ENCODE data around the gene NPTXR.

Gene NPTXR

GRCh38 chr22:38835888-38836301 lies 7.9 kb downstream of the NPTXR start:
- TF ChIP-seq, protein P1, sequence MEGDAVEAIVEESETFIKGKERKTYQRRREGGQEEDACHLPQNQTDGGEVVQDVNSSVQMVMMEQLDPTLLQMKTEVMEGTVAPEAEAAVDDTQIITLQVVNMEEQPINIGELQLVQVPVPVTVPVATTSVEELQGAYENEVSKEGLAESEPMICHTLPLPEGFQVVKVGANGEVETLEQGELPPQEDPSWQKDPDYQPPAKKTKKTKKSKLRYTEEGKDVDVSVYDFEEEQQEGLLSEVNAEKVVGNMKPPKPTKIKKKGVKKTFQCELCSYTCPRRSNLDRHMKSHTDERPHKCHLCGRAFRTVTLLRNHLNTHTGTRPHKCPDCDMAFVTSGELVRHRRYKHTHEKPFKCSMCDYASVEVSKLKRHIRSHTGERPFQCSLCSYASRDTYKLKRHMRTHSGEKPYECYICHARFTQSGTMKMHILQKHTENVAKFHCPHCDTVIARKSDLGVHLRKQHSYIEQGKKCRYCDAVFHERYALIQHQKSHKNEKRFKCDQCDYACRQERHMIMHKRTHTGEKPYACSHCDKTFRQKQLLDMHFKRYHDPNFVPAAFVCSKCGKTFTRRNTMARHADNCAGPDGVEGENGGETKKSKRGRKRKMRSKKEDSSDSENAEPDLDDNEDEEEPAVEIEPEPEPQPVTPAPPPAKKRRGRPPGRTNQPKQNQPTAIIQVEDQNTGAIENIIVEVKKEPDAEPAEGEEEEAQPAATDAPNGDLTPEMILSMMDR (IDR thresholded peaks at IDR 0.05; ENCODE audit: borderline replicate concordance, insufficient read depth, low read depth, low read length), result no peak

DNA sequence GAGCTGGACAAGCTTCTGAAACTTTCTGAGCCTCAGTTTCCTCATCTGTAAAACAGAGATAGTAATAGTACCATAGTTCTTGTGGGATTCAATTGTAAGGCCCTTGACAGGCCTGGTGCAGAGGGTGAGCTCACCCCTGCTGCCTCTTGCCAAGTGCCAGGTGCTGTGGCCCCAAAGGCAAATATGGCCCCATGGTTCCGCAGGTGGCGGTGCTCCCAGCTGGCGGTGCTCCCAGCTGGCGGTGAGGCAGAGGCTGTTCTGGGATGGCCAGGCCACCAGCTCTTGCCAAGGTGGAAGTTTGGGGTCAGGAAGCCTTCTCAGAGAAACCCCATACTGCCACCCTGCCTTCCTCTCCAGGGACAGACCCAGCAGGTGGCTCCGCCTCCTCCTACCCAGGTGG lies 8.8 kb downstream of the NPTXR start:
- H3K4me3 ChIP-seq (ENCODE audit: low read depth, low read length), result no peak overlapping the region
- TF ChIP-seq, protein P1 (IDR thresholded peaks at IDR 0.05; ENCODE audit: borderline replicate concordance, insufficient read depth, low read depth, low read length), result no peak

More at GRCh38 chr22:38835888-38836301, 7.9 kb downstream of the NPTXR start:
- H3K4me3 ChIP-seq (ENCODE audit: low read depth, low read length), result no peak overlapping the region

GRCh38 chr22:38834215-38834953 lies 9.4 kb downstream of the NPTXR start:
- H3K4me3 ChIP-seq (ENCODE audit: low read depth, low read length), result no peak overlapping the region
- TF ChIP-seq, protein P1 (IDR thresholded peaks at IDR 0.05; ENCODE audit: borderline replicate concordance, insufficient read depth, low read depth, low read length), result no peak

DNA sequence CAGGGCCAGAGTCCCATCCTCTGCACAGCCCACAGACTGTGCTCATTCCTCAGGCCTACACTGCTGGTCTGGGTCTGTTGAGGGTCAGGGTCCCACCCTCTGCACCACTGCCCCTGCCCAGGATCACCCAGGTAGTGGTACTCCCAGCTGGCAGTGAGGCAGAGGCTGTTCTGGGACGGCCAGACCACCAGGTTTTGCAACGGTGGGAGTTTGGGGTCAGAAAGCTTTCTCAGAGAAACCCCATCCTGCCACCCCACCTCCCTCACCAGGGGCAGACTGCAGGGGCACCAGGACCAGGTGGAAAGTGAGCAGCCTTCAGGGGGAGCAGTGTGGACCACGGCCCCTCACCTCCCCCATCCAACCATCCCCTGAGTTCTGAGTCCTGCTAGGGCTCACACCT lies 10.8 kb downstream of the NPTXR start:
- TF ChIP-seq, protein P1 (IDR thresholded peaks at IDR 0.05; ENCODE audit: borderline replicate concordance, insufficient read depth, low read depth, low read length), result no peak
- no peak overlapping the region for H3K4me3 ChIP-seq (ENCODE audit: low read depth, low read length)

DNA sequence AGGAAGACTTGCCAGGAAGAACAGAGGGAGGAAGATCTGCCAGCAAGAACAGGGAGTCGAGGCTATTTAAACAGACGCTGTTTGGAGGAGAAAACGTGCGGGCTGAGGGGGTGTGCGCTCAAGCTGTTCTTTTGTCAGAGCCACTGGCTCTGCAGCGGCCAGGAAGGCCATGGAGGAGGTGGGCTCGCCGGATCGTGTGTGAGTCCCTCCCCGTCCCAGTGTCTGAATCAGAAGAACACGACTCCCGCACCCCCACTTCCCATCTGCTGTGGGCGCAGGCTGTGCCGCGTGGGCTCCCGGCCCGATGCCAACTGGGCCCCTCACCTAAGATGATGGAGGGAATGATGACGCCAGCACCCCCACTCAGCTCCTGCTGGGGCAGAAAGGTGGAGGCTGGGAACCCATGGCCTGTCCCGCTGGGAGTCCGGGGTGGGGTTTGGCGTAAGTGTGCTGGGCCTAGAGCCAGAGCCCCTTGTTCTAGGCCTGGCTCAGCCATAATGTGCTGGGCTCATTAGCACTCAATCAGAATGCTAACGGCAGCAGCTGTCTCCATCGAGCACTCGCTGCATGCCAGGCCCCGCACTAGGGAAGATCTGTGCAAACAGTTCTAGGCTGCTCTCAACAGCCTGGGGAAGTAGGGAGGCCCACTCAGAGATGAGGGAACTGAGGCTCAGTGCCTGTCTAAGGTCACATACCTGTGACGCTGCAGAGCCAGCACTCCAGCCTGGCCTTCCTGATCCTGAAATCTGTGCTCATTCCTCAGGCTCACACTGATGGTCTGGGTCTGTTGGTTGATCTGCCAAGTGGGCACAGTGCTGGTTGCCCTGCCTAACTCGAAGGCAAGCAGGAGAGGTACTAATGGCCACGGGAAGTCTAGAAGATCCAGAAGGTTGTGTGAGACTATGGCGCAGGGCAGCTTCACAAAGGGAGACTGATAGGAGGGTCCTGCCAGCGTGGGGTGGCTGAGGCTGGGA lies 11.5 kb downstream of the NPTXR start:
- TF ChIP-seq, protein P1 (IDR thresholded peaks at IDR 0.05; ENCODE audit: borderline replicate concordance, insufficient read depth, low read depth, low read length), result no peak
- no peak overlapping the region for H3K4me3 ChIP-seq (ENCODE audit: low read depth, low read length)

- no peak overlapping the region for H3K4me3 ChIP-seq (ENCODE audit: low read depth, low read length)
- TF ChIP-seq, protein P1 (IDR thresholded peaks at IDR 0.05; ENCODE audit: borderline replicate concordance, insufficient read depth, low read depth, low read length), result no peak
Observed at GRCh38 chr22:38831166-38831945, 12.5 kb downstream of the NPTXR start.

All from GM12875 (cell line).